Naive thymus-derived CD8-positive, alpha-beta T cell (primary cell): ENCODE data around the gene DES. TPM values are rescaled to one million over a fixed set of nuclear protein-coding genes. Genes with fewer than 3 reads are reported as not detected.

Experiments
- ATAC-seq, 2 donors: fragments of 150-1000 bp; cut with Tn5 transposase in 1 of 2; sonication (Bioruptor Pico), chemical (Tn5 transposase) in 1 of 2; 1 replicate in 1 of 2; 2 replicates in 1 of 2; pipeline ENCODE4 v1.10.0; 2021; ENCODE audit warnings: mild to moderate bottlenecking in 2 of 2, moderate library complexity in 2 of 2
- POLR2A ChIA-PET: fragments of 350-600 bp; sonication (Branson Sonifier 250); formaldehyde crosslinking; loops from one replicate; lab custom pipeline; 2021; ENCODE audit warnings: antibody characterized with exemption; lab: Charles Lee
- DNase-seq, 10 donors: peaks; one replicate each; pipeline versions ENCODE4 v3.0.0 to v3.0.0-alpha.2; 2020 to 2022
- H3K27ac Mint-ChIP-seq, 10 donors: one replicate each; pipeline ENCODE4 v1.8.0; 2020 to 2022; ENCODE audit warnings: mild to moderate bottlenecking in 10 of 10, mixed read lengths in 10 of 10, moderate library complexity in 4 of 10, inconsistent platforms in 1 of 10
- H3K27me3 Mint-ChIP-seq, 5 donors: one replicate each; pipeline ENCODE4 v1.8.0; 2021 to 2022; ENCODE audit warnings: mixed read lengths in 5 of 5
- H3K36me3 Mint-ChIP-seq, 3 donors: one replicate each; pipeline ENCODE4 v1.8.0; 2020 to 2022; ENCODE audit warnings: mixed read lengths in 3 of 3, mild to moderate bottlenecking in 2 of 3, inconsistent platforms in 1 of 3
- H3K4me1 Mint-ChIP-seq, 4 donors: one replicate each; pipeline ENCODE4 v1.8.0; 2021 to 2022; ENCODE audit warnings: mixed read lengths in 4 of 4
- H3K4me3 Mint-ChIP-seq, 10 donors: one replicate each; pipeline ENCODE4 v1.8.0; 2020 to 2022; ENCODE audit warnings: mild to moderate bottlenecking in 10 of 10, mixed read lengths in 10 of 10, moderate library complexity in 6 of 10, inconsistent platforms in 1 of 10
- H3K9me3 Mint-ChIP-seq, 9 donors: one replicate each; pipeline ENCODE4 v1.8.0; 2020 to 2022; ENCODE audit warnings: mixed read lengths in 9 of 9, mild to moderate bottlenecking in 3 of 9, inconsistent platforms in 1 of 9, moderate library complexity in 1 of 9
- polyA plus RNA-seq, 3 donors: library from polyadenylated mRNA; unstranded; fragments of 300-500 nt; fragmentation: Illumina TruSeq; gene quantifications; one replicate each; pipeline ENCODE4 v1.2.3, GENCODE V29; 2021
- total RNA-seq, 8 experiments: library from RNA in 2 of 8; stranded (reverse) in 2 of 8; gene quantifications; one replicate each; pipeline ENCODE4 v1.2.3 and lab custom pipeline; 2021 to 2026

Gene DES
- total and polyA plus RNA-seq, 5 experiments from 2014 or later, result not detected

DNA sequence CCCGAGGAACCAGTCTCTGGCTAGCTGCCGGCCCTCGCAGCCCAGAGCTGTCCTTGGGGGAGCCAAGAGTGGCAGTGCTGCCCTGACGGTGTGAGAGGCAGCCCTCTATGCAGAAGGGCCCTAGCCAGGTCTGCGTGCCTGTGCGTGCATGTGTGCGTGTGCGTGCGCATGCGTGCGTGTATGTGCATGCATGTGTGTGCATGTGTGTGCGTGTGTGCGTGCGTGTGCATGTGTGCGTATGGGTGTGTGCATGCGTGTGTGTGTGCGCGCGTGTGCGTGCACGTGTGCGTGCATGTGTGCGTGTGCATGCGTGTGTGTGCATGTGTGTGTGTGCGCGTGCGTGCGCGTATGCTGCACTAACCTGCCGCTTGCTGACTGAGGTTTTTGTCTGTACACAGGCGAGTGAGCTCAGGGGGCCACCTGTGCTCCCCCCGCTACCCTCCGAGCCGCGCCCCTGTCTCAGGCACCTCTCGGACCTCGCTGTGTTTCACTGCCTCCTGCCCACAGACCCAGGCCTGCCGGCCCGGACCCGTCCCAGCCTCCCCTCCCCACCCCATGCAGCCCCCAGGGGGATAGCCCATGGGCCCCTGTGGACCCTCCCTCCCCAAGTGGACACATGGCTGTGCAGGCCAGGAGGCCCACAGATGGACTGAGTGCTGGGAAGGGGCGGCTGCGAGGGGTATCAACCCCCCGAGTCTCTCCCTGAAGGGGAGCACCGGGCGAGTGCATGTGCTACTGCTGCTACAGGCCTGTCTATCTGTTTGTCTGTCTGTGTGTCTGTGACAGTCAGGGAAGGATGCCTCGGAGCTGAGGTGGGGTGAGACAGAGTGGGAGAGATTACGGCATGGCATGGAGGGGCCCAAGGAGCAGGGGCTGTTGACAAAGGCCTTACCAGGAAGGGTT is 47.7 kb downstream of the DES start:
- POLR2A ChIA-PET, result no interaction called here
- DNase-seq (no peak), ATAC-seq (no peak)
- H3K4me3 Mint-ChIP-seq, result no peak overlapping the region
- H3K36me3 Mint-ChIP-seq, result peaks cover 0 to 25% (median 7%) of the 10 kb centered on the region in 3 donors
- no peaks in the 10 kb centered on the region for H3K9me3 Mint-ChIP-seq
- H3K27ac Mint-ChIP-seq, result no peak overlapping the region
- peaks cover 0 to 4% (median 2%) of the 10 kb centered on the region in 4 donors for H3K4me1 Mint-ChIP-seq
- peaks cover 0 to 2% (median 0%) of the 10 kb centered on the region in 5 donors for H3K27me3 Mint-ChIP-seq

DNA sequence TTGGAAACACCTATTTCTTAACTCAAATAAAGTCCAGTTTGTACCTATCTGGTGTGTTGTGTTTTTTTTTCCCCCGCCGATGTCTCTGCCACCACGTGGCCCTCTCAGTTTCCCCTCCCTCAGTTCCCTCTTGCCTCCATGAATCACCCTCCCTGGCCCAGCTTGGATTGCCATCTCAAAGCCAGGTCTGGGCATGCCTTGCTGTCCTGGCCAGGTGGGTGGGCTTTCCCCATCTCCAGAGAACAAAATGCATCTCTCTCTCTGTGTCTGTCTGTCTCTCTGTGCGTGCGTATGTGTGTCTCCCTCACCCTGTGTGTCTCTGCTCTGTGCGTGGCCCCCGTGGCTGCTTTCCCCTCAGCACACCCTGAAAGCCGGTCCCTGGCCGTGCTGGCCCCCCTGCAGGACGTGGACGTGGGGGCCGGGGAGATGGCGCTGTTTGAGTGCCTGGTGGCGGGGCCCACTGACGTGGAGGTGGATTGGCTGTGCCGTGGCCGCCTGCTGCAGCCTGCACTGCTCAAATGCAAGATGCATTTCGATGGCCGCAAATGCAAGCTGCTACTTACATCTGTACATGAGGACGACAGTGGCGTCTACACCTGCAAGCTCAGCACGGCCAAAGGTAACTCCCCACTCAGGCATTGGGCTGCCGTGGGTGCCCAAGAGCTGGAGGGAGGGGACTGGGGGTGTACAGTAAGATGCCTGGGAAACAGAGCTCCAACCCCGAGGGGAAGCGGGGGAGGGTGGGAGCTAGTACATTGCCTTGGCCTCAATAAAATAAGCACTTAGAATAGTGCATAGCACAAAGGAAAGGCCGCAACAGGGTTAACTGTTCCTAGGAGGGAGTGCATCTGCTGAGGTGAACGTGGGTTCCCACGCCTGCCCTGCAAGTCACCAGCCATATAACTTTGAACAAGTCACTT is 48.9 kb downstream of the DES start:
- POLR2A ChIA-PET, result interaction anchor here (0.6 kb wide), 1 partner anchor 20 kb away, joined by 6 read pairs; no protein-coding TSS in a partner anchor
- Mint-ChIP-seq H3K27me3 (peaks cover 0 to 2% (median 0%) of the 10 kb centered on the region in 5 donors), H3K9me3 (no peaks in the 10 kb centered on the region), H3K36me3 (peaks cover 0 to 28% (median 7%) of the 10 kb centered on the region in 3 donors), H3K4me1 (peaks cover 0 to 6% (median 0%) of the 10 kb centered on the region in 4 donors), H3K27ac (peak overlapping the region in 2 of 10 donors; percentile 26 to 27), H3K4me3 (no peak overlapping the region)
- ATAC-seq, result no peak
- DNase-seq, result no peak

GRCh38 chr2:219467736-219468075 is 49.5 kb downstream of the DES start:
- POLR2A ChIA-PET, result interaction anchor here (0.6 kb wide), 1 partner anchor 21 kb away, joined by 6 read pairs; no protein-coding TSS in a partner anchor
- Mint-ChIP-seq H3K36me3 (peaks cover 0 to 22% (median 3%) of the 10 kb centered on the region in 3 donors), H3K4me3 (no peak overlapping the region), H3K27ac (no peak overlapping the region), H3K4me1 (peaks cover 0 to 6% (median 0%) of the 10 kb centered on the region in 4 donors), H3K27me3 (peaks cover 0 to 2% (median 0%) of the 10 kb centered on the region in 5 donors), H3K9me3 (no peaks in the 10 kb centered on the region)
- ATAC-seq (no peak), DNase-seq (no peak)

DNA sequence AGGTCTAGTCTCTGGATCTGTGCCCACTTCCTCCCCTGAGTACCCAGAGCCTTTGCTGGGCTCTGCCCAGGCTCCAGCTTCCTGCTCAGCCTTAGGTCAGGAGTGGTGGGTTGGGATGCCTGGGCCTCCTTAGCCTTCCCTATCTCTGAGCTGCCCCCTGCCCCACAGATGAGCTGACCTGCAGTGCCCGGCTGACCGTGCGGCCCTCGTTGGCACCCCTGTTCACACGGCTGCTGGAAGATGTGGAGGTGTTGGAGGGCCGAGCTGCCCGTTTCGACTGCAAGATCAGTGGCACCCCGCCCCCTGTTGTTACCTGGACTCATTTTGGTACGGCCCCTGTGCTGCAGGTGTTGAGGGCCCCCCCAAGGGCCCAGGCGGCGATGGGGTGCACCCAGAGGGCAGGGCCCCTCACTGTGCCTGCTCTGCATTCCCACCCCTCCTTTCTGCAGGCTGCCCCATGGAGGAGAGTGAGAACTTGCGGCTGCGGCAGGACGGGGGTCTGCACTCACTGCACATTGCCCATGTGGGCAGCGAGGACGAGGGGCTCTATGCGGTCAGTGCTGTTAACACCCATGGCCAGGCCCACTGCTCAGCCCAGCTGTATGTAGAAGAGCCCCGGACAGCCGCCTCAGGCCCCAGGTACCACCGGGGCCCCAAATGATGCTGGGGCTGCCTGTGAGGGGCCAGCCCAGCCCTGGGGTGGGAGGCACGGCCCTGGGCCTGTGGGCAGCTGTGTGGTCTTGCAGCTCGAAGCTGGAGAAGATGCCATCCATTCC is 50.4 kb downstream of the DES start:
- Mint-ChIP-seq H3K9me3 (no peaks in the 10 kb centered on the region), H3K27me3 (peaks cover 0 to 2% (median 0%) of the 10 kb centered on the region in 5 donors), H3K27ac (no peak overlapping the region), H3K4me3 (no peak overlapping the region), H3K4me1 (peaks cover 0 to 6% (median 0%) of the 10 kb centered on the region in 4 donors), H3K36me3 (peaks cover 0 to 21% (median 3%) of the 10 kb centered on the region in 3 donors)
- DNase-seq (no peak), ATAC-seq (no peak)
- POLR2A ChIA-PET, result no interaction called here

DNA sequence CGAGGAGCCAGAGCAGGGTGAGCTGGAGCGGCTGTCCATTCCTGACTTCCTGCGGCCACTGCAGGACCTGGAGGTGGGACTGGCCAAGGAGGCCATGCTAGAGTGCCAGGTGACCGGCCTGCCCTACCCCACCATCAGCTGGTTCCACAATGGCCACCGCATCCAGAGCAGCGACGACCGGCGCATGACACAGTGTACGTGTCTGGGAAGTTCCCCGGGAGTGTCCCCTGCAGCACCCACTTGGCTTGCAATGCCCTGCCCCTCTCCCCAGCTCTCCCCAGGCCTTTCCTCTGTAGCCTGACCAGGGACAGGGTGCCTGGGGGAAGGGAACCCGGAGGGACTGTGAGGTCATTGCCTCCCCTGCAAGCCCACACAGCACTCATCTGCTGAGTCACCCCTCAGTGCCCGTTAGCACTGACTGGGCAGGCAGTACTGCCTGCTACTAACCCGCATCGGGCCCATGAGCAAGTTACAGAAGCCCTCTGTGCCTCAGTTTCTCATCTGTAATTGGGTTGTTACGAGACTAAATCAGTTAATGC is 51.1 kb downstream of the DES start:
- Mint-ChIP-seq H3K27me3 (peaks cover 0 to 2% (median 0%) of the 10 kb centered on the region in 5 donors), H3K4me1 (peaks cover 0 to 6% (median 0%) of the 10 kb centered on the region in 4 donors), H3K27ac (no peak overlapping the region), H3K4me3 (no peak overlapping the region), H3K36me3 (peaks cover 0 to 20% (median 5%) of the 10 kb centered on the region in 3 donors), H3K9me3 (no peaks in the 10 kb centered on the region)
- POLR2A ChIA-PET, result no interaction called here
- DNase-seq (no peak), ATAC-seq (no peak)

DNA sequence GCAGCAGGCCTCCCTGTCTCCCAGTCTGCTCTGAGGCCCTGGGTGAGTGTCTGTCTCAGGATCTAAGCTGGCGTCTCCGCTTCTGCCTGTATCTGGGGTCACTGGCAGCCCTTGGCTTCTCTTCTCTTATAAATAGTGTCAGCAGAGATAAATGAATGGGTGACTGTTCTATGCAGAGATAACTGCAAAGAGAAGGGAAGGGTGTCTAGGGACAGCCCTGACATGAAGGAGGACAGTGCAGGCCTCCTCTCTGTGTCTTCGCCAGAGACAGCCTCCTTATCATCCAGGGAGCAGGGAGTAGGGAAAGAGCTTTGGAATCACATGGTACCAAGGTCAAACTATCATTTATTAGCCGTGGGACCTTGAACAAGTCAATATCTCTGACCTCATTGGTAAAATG is 52.3 kb downstream of the DES start:
- Mint-ChIP-seq H3K36me3 (peaks cover 0 to 26% (median 2%) of the 10 kb centered on the region in 3 donors), H3K4me3 (no peak overlapping the region), H3K27ac (peak overlapping the region in 1 of 10 donors; percentile 0), H3K27me3 (peaks cover 0 to 2% (median 0%) of the 10 kb centered on the region in 5 donors), H3K9me3 (no peaks in the 10 kb centered on the region), H3K4me1 (peaks cover 0 to 5% (median 0%) of the 10 kb centered on the region in 4 donors)
- POLR2A ChIA-PET, result no interaction called here
- ATAC-seq (no peak), DNase-seq (no peak)

GRCh38 chr2:219471476-219472371 is 53.5 kb downstream of the DES start:
- H3K9me3 Mint-ChIP-seq, result no peaks in the 10 kb centered on the region

GRCh38 chr2:219472629-219473187 is 54.5 kb downstream of the DES start:
- Mint-ChIP-seq H3K27ac (no peak overlapping the region), H3K27me3 (peaks cover 0 to 5% (median 0%) of the 10 kb centered on the region in 5 donors), H3K4me3 (no peak overlapping the region), H3K4me1 (peaks cover 4 to 9% (median 5%) of the 10 kb centered on the region in 4 donors), H3K36me3 (peaks cover 0 to 21% (median 2%) of the 10 kb centered on the region in 3 donors), H3K9me3 (no peaks in the 10 kb centered on the region)
- POLR2A ChIA-PET, result interaction anchor here (0.6 kb wide), 1 partner anchor 32 kb away, joined by 3 read pairs; no protein-coding TSS in a partner anchor
- DNase-seq, result no peak
- ATAC-seq, result no peak

More at GRCh38 chr2:219471476-219472371, 53.5 kb downstream of the DES start:
- no peak for DNase-seq
- Mint-ChIP-seq H3K27me3 (peaks cover 0 to 5% (median 0%) of the 10 kb centered on the region in 5 donors), H3K27ac (peak overlapping the region in 2 of 10 donors; percentile 5 to 70), H3K4me3 (no peak overlapping the region), H3K36me3 (peaks cover 0 to 26% (median 2%) of the 10 kb centered on the region in 3 donors), H3K4me1 (peaks cover 4 to 9% (median 5%) of the 10 kb centered on the region in 4 donors)
- ATAC-seq, result no peak
- POLR2A ChIA-PET, result no interaction called here

GRCh38 chr2:219473511-219473910 is 55.3 kb downstream of the DES start:
- Mint-ChIP-seq H3K9me3 (no peaks in the 10 kb centered on the region), H3K27ac (no peak overlapping the region), H3K4me3 (no peak overlapping the region), H3K36me3 (peaks cover 0 to 21% (median 2%) of the 10 kb centered on the region in 3 donors), H3K27me3 (peaks cover 0 to 5% (median 0%) of the 10 kb centered on the region in 5 donors), H3K4me1 (peaks cover 4 to 9% (median 5%) of the 10 kb centered on the region in 4 donors)
- ATAC-seq, result no peak
- no peak for DNase-seq
- POLR2A ChIA-PET, result no interaction called here

- DNase-seq (no peak), ATAC-seq (no peak)
- H3K4me3 Mint-ChIP-seq, result no peak overlapping the region
- H3K4me1 Mint-ChIP-seq, result peaks cover 4 to 9% (median 5%) of the 10 kb centered on the region in 4 donors
- no peaks in the 10 kb centered on the region for H3K9me3 Mint-ChIP-seq
- no peak overlapping the region for H3K27ac Mint-ChIP-seq
- POLR2A ChIA-PET, result no interaction called here
- peaks cover 0 to 5% (median 0%) of the 10 kb centered on the region in 5 donors for H3K27me3 Mint-ChIP-seq
- peaks cover 0 to 23% (median 2%) of the 10 kb centered on the region in 3 donors for H3K36me3 Mint-ChIP-seq
These were observed 56.3 kb downstream of the DES start for GRCh38 chr2:219474285-219475060.
